Caco-2 (cell line): ENCODE results near the gene TSBP1. TPM values are rescaled to one million over a fixed set of nuclear protein-coding genes. Genes with fewer than 3 reads are reported as not detected.
"Not testable (repeated sequence)": the region's sequence is repeated elsewhere in the genome, so short reads cannot be mapped to it uniquely, and the experiment has no call there.

Experiments used
- BruUV-seq: library from RNA; stranded (reverse); fragments of 400-500 nt; replicated peaks from 2 replicates; lab custom pipeline; 2021; lab: Mats Ljungman, UMichigan
- CTCF ChIA-PET: fragments of 300-600 bp; sonication (Branson Sonifier 250); formaldehyde crosslinking; loops from one replicate; lab custom pipeline; 2022; ENCODE audit warnings: antibody characterized with exemption; lab: Charles Lee
- POLR2A ChIA-PET: fragments of 300-600 bp; sonication (Branson Sonifier 250); formaldehyde crosslinking; loops from one replicate; lab custom pipeline; 2022; ENCODE audit warnings: antibody characterized with exemption; lab: Charles Lee
- DNase-seq, 2 experiments: peaks; one replicate each; pipeline versions ENCODE4 v3.0.0 to v3.0.0-alpha.2; 2020 to 2022
- H3K27me3 ChIP-seq: replicated peaks from 2 replicates; pipeline ENCODE4 v1.6.0; 2011; ENCODE audit warnings: low read length; ENCODE audit not compliant: control insufficient read depth, insufficient read depth
- H3K36me3 ChIP-seq: 2 replicates; pipeline ENCODE4 v1.5.1; 2011; ENCODE audit warnings: low read length; ENCODE audit not compliant: control insufficient read depth, insufficient read depth
- H3K4me1 ChIP-seq: fragments of 250-450 bp; sonication (Bioruptor Pico); 2 replicates; pipeline ENCODE4 v1.5.1; 2020; ENCODE audit warnings: mild to moderate bottlenecking
- H3K4me3 ChIP-seq: 2 replicates; pipeline ENCODE4 v1.5.1; 2011; ENCODE audit warnings: low read depth, mild to moderate bottlenecking, control low read depth, low read length
- H3K9me3 ChIP-seq: fragments of 250-450 bp; sonication (Bioruptor Pico); 2 replicates; pipeline ENCODE4 v1.5.1; 2020; ENCODE audit warnings: mild to moderate bottlenecking, moderate library complexity
- H3K27ac Mint-ChIP-seq: one replicate; pipeline ENCODE4 v1.8.0; 2022; ENCODE audit warnings: mixed read lengths; ENCODE audit not compliant: unreplicated experiment
- H3K27me3 Mint-ChIP-seq: one replicate; pipeline ENCODE4 v1.8.0; 2022; ENCODE audit warnings: mixed read lengths; ENCODE audit not compliant: insufficient read depth, unreplicated experiment
- H3K36me3 Mint-ChIP-seq: one replicate; pipeline ENCODE4 v1.8.0; 2022; ENCODE audit warnings: mild to moderate bottlenecking, mixed read lengths; ENCODE audit not compliant: insufficient read depth, unreplicated experiment
- H3K4me1 Mint-ChIP-seq: one replicate; pipeline ENCODE4 v1.8.0; 2022; ENCODE audit warnings: low read depth, mixed read lengths; ENCODE audit not compliant: unreplicated experiment
- H3K4me3 Mint-ChIP-seq: one replicate; pipeline ENCODE4 v1.8.0; 2022; ENCODE audit warnings: mild to moderate bottlenecking, moderate library complexity, mixed read lengths; ENCODE audit not compliant: unreplicated experiment
- H3K9me3 Mint-ChIP-seq: one replicate; pipeline ENCODE4 v1.8.0; 2022; ENCODE audit warnings: mixed read lengths; ENCODE audit not compliant: unreplicated experiment
- intact Hi-C: fragments of 100-400 bp; cut with micrococcal nuclease; formaldehyde crosslinking; loops from one replicate; pipeline ENCODE4 v1.10.0; 2022; ENCODE audit not compliant: unreplicated experiment
- total RNA-seq: library from RNA; stranded (reverse); gene quantifications from 2 replicates; pipeline ENCODE4 v1.2.3, GENCODE V29; 2022
- TF ChIP-seq, protein P1 (sequence below), 2 experiments: fragments of 200-600 bp in 1 of 2; IDR thresholded peaks; 1 replicate in 1 of 2; 2 replicates in 1 of 2; pipeline versions ENCODE4 v1.5.1 to v1.8.0; 2011 to 2022; ENCODE audit warnings: antibody characterized with exemption in 1 of 2, control low read depth in 1 of 2, inconsistent platforms in 1 of 2, low read depth in 1 of 2, low read length in 1 of 2, mild to moderate bottlenecking in 1 of 2, moderate library complexity in 1 of 2; ENCODE audit not compliant: insufficient read depth in 1 of 2, severe bottlenecking in 1 of 2, unreplicated experiment in 1 of 2

The TSBP1 gene
- total RNA-seq, 1 experiment from 2014 or later = not detected

DNA sequence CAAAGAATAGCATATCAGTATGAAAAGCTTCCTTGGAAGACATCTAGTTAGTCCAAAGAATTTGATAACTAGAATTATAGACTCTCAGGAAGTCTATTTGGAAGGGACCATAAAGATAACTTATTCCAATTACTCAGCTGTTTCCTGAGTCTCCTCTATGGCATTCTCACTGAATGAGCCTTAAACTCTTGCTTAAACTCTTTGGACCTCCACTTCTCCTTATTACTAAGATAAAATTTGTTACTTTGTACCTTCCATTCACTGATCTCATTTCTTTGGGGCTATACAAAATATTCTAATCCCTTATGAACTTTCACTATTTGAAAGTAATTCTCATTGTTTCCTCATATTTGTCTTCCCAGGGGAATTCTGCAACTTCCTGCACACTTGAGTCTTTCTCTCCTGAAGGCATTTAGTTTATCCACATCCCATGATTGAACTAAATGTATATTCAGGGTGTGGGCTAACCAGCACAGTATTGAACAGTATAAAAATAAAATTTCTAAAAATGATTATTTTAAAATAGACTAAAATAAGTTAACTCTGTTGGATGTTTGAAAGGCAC lies 80.7 kb downstream of the TSBP1 start:
- Mint-ChIP-seq H3K36me3 (no peaks in the 10 kb centered on the region), H3K27ac (no peak overlapping the region), H3K27me3 (no peaks in the 10 kb centered on the region), H3K9me3 (peaks cover 15% of the 10 kb centered on the region), H3K4me1 (peaks cover 19% of the 10 kb centered on the region), H3K4me3 (no peak overlapping the region)
- no peaks in the 10 kb centered on the region for H3K4me1 ChIP-seq
- no peaks in the 10 kb centered on the region for H3K27me3 ChIP-seq
- H3K9me3 ChIP-seq = no peaks in the 10 kb centered on the region
- BruUV-seq = no TSS peak
- intact Hi-C loops = no loop called here
- H3K36me3 ChIP-seq = no peaks in the 10 kb centered on the region
- CTCF ChIA-PET = no interaction called here
- no peak overlapping the region for H3K4me3 ChIP-seq
- no peak for DNase-seq
- TF ChIP-seq, protein P1, sequence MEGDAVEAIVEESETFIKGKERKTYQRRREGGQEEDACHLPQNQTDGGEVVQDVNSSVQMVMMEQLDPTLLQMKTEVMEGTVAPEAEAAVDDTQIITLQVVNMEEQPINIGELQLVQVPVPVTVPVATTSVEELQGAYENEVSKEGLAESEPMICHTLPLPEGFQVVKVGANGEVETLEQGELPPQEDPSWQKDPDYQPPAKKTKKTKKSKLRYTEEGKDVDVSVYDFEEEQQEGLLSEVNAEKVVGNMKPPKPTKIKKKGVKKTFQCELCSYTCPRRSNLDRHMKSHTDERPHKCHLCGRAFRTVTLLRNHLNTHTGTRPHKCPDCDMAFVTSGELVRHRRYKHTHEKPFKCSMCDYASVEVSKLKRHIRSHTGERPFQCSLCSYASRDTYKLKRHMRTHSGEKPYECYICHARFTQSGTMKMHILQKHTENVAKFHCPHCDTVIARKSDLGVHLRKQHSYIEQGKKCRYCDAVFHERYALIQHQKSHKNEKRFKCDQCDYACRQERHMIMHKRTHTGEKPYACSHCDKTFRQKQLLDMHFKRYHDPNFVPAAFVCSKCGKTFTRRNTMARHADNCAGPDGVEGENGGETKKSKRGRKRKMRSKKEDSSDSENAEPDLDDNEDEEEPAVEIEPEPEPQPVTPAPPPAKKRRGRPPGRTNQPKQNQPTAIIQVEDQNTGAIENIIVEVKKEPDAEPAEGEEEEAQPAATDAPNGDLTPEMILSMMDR (IDR thresholded peaks at IDR 0.05; ENCODE audit: insufficient read depth in 1 of 2, low read depth in 1 of 2, low read length in 1 of 2, severe bottlenecking in 1 of 2, unreplicated experiment in 1 of 2) = no peak
- POLR2A ChIA-PET = interaction anchor here (0.6 to 0.7 kb wide), 2 partner anchors 18 to 37 kb away, joined by 3 read pairs; no protein-coding TSS in a partner anchor

DNA sequence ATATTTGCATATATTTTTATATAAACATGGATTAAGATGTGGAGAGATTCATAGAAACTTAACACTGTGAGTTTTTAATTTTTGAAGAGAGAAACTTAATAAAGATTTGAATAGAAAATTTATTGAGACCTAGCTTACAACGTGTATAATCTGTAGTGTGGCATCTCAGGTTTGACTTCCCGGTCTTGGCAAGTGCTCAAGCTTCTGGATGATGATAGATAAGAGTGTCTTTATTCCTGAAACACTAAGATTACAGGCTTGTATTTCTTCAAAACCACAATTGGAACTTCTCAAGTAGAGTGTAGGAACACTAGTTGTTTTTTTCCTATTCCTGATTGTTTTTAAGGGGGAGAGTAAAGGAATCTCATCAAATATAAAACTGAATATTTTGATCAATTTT lies 83.3 kb downstream of the TSBP1 start:
- Mint-ChIP-seq H3K27ac (no peak overlapping the region), H3K27me3 (no peaks in the 10 kb centered on the region), H3K4me1 (peaks cover 18% of the 10 kb centered on the region), H3K4me3 (no peak overlapping the region), H3K9me3 (peaks cover 9% of the 10 kb centered on the region), H3K36me3 (no peaks in the 10 kb centered on the region)
- H3K4me1 ChIP-seq = no peaks in the 10 kb centered on the region
- BruUV-seq = no TSS peak
- intact Hi-C loops = no loop called here
- no peaks in the 10 kb centered on the region for H3K27me3 ChIP-seq
- no peak for DNase-seq
- no peak overlapping the region for H3K4me3 ChIP-seq
- ChIA-PET POLR2A (no interaction called here), CTCF (no interaction called here)
- no peaks in the 10 kb centered on the region for H3K9me3 ChIP-seq
- TF ChIP-seq, protein P1 (IDR thresholded peaks at IDR 0.05; ENCODE audit: insufficient read depth in 1 of 2, low read depth in 1 of 2, low read length in 1 of 2, severe bottlenecking in 1 of 2, unreplicated experiment in 1 of 2) = no peak
- no peaks in the 10 kb centered on the region for H3K36me3 ChIP-seq

GRCh38 chr6:32273801-32274577 lies 97.7 kb downstream of the TSBP1 start:
- peaks cover 28% of the 10 kb centered on the region for H3K9me3 Mint-ChIP-seq
- CTCF ChIA-PET = not testable (repeated sequence)

More at GRCh38 chr6:32273801-32274577, 97.7 kb downstream of the TSBP1 start:
- POLR2A ChIA-PET, H3K4me3 ChIP-seq, intact Hi-C loops, H3K9me3 ChIP-seq, H3K36me3 ChIP-seq, BruUV-seq, H3K4me1 Mint-ChIP-seq, H3K4me1 ChIP-seq, H3K36me3 Mint-ChIP-seq, DNase-seq, H3K4me3 Mint-ChIP-seq, H3K27ac Mint-ChIP-seq, H3K27me3 Mint-ChIP-seq, H3K27me3 ChIP-seq: not testable (repeated sequence)
